H9 (cell line): ENCODE data around the gene MACROH2A1. TPM values are rescaled to one million over a fixed set of nuclear protein-coding genes. Genes with fewer than 3 reads are reported as not detected.

Source experiments
- DNase-seq: peaks from one replicate; pipeline ENCODE4 v3.0.0-alpha.2; 2017
- H2AFZ ChIP-seq: one replicate; pipeline ENCODE4 v1.6.1; 2013; ENCODE audit warnings: mild to moderate bottlenecking, low read length, control low read depth, moderate library complexity
- H2AK5ac ChIP-seq: 2 replicates; pipeline ENCODE4 v1.6.1; 2013; ENCODE audit warnings: low read length, control low read depth, mixed read lengths; ENCODE audit not compliant: insufficient read length
- H2BK120ac ChIP-seq: one replicate; pipeline ENCODE4 v1.6.1; 2013; ENCODE audit warnings: low read depth, mild to moderate bottlenecking, low read length, control low read depth, inconsistent platforms; ENCODE audit not compliant: poor library complexity, severe bottlenecking
- H2BK12ac ChIP-seq: 2 replicates; pipeline ENCODE4 v1.6.1; 2013; ENCODE audit warnings: low read length, control low read depth, mixed read lengths, low read depth; ENCODE audit not compliant: insufficient read length
- H2BK15ac ChIP-seq: 2 replicates; pipeline ENCODE4 v1.6.1; 2013; ENCODE audit warnings: low read depth, low read length, control low read depth
- H2BK20ac ChIP-seq: one replicate; pipeline ENCODE4 v1.6.1; 2013; ENCODE audit warnings: low read depth, mild to moderate bottlenecking, low read length, control low read depth, inconsistent platforms; ENCODE audit not compliant: poor library complexity, severe bottlenecking
- H2BK5ac ChIP-seq: 2 replicates; pipeline ENCODE4 v1.6.1; 2013; ENCODE audit warnings: low read length, control low read depth, mixed read lengths; ENCODE audit not compliant: insufficient read length
- H3K14ac ChIP-seq: 2 replicates; pipeline ENCODE4 v1.6.1; 2013; ENCODE audit warnings: low read length, control low read depth; ENCODE audit not compliant: insufficient read depth
- H3K18ac ChIP-seq: 2 replicates; pipeline ENCODE4 v1.6.1; 2013; ENCODE audit warnings: low read depth, mild to moderate bottlenecking, mixed read lengths, low read length, control low read depth; ENCODE audit not compliant: insufficient read length
- H3K23ac ChIP-seq: 2 replicates; pipeline ENCODE4 v1.6.1; 2013; ENCODE audit warnings: low read length, control low read depth, mixed read lengths, low read depth; ENCODE audit not compliant: insufficient read length
- H3K23me2 ChIP-seq: 2 replicates; pipeline ENCODE4 v1.6.1; 2013; ENCODE audit warnings: low read depth, mild to moderate bottlenecking, mixed read lengths, low read length, control low read depth; ENCODE audit not compliant: insufficient read length, poor library complexity, severe bottlenecking
- H3K27ac ChIP-seq: 2 replicates; pipeline ENCODE4 v1.5.1; 2013; ENCODE audit warnings: low read length, control low read depth, mixed read lengths, low read depth; ENCODE audit not compliant: insufficient read length
- H3K27me3 ChIP-seq: 2 replicates; pipeline ENCODE4 v1.6.1; 2013; ENCODE audit warnings: low read length, control low read depth, inconsistent platforms; ENCODE audit not compliant: insufficient read depth
- H3K4ac ChIP-seq: 2 replicates; pipeline ENCODE4 v1.6.1; 2013; ENCODE audit warnings: low read depth, mild to moderate bottlenecking, control low read depth, inconsistent platforms, low read length, moderate library complexity
- H3K4me1 ChIP-seq: 2 replicates; pipeline ENCODE4 v1.6.1; 2013; ENCODE audit warnings: low read length, control low read depth, inconsistent platforms; ENCODE audit not compliant: insufficient read depth
- H3K4me2 ChIP-seq: 2 replicates; pipeline ENCODE4 v1.6.1; 2013; ENCODE audit warnings: low read length, control low read depth, mixed read lengths; ENCODE audit not compliant: insufficient read length, insufficient read depth
- H3K56ac ChIP-seq: 2 replicates; pipeline ENCODE4 v1.6.1; 2013; ENCODE audit warnings: low read depth, mild to moderate bottlenecking, mixed read lengths, low read length, control low read depth; ENCODE audit not compliant: insufficient read length
- H3K79me1 ChIP-seq: 2 replicates; pipeline ENCODE4 v1.6.1; 2013; ENCODE audit warnings: low read depth, mild to moderate bottlenecking, moderate library complexity, low read length, control low read depth, inconsistent platforms; ENCODE audit not compliant: insufficient read depth, poor library complexity, severe bottlenecking
- H3K79me2 ChIP-seq: 2 replicates; pipeline ENCODE4 v1.6.1; 2013; ENCODE audit warnings: low read length, control low read depth, inconsistent platforms; ENCODE audit not compliant: insufficient read depth
- H3K9ac ChIP-seq: 2 replicates; pipeline ENCODE4 v1.6.1; 2013; ENCODE audit warnings: low read length, control low read depth, mixed read lengths; ENCODE audit not compliant: insufficient read length; ENCODE audit errors: extremely low read depth
- H3K9me3 ChIP-seq: one replicate; pipeline ENCODE4 v1.6.1; 2013; ENCODE audit warnings: low read depth, low read length, inconsistent platforms; ENCODE audit not compliant: control insufficient read depth
- H3T11ph ChIP-seq: one replicate; pipeline ENCODE4 v1.6.1; 2013; ENCODE audit warnings: mild to moderate bottlenecking, low read length, control low read depth, inconsistent platforms
- H4K20me1 ChIP-seq: one replicate; pipeline ENCODE4 v1.6.1; 2013; ENCODE audit not compliant: control insufficient read depth, insufficient read length, insufficient read depth
- H4K5ac ChIP-seq: 2 replicates; pipeline ENCODE4 v1.6.1; 2013; ENCODE audit warnings: low read depth, mild to moderate bottlenecking, mixed read lengths, low read length, control low read depth; ENCODE audit not compliant: insufficient read length
- H4K8ac ChIP-seq: replicated peaks from 2 replicates; pipeline ENCODE4 v1.6.1; 2013; ENCODE audit warnings: low read length, control low read depth, mixed read lengths, low read depth; ENCODE audit not compliant: insufficient read length
- H4K91ac ChIP-seq: 2 replicates; pipeline ENCODE4 v1.6.1; 2013; ENCODE audit warnings: low read depth, mild to moderate bottlenecking, moderate library complexity, mixed read lengths, low read length, control low read depth; ENCODE audit not compliant: insufficient read length
- H3K27ac Mint-ChIP-seq, 3 experiments: 2 replicates in 2 of 3; 3 replicates in 1 of 3; pipeline ENCODE4 v1.8.0; 2020 to 2021; ENCODE audit warnings: mixed read lengths in 3 of 3, mild to moderate bottlenecking in 1 of 3, moderate library complexity in 1 of 3
- H3K27me3 Mint-ChIP-seq: 2 replicates; pipeline ENCODE4 v1.8.0; 2021; ENCODE audit warnings: low read depth, mild to moderate bottlenecking, moderate library complexity, mixed read lengths
- H3K36me3 Mint-ChIP-seq, 3 experiments: 2 replicates in 2 of 3; 3 replicates in 1 of 3; pipeline ENCODE4 v1.8.0; 2020 to 2021; ENCODE audit warnings: low read depth in 3 of 3, mixed read lengths in 3 of 3; ENCODE audit not compliant: insufficient read depth in 1 of 3
- H3K4me1 Mint-ChIP-seq, 2 experiments: 2 replicates each; pipeline ENCODE4 v1.8.0; 2020; ENCODE audit warnings: mixed read lengths in 2 of 2
- H3K4me3 Mint-ChIP-seq, 2 experiments: 2 replicates in 1 of 2; 3 replicates in 1 of 2; pipeline ENCODE4 v1.8.0; 2020 to 2021; ENCODE audit warnings: mild to moderate bottlenecking in 2 of 2, mixed read lengths in 2 of 2, moderate library complexity in 1 of 2
- H3K9me3 Mint-ChIP-seq, 2 experiments: 2 replicates in 1 of 2; 3 replicates in 1 of 2; pipeline ENCODE4 v1.8.0; 2020; ENCODE audit warnings: mild to moderate bottlenecking in 2 of 2, mixed read lengths in 2 of 2, moderate library complexity in 1 of 2
- WGBS: extraction: QIAGEN DNeasy Blood & Tissue Kit; methylation state at CpG from one replicate; pipeline ENCODE4 v1.1.7; 2013; ENCODE audit warnings: missing lambda C conversion rate, low lambda C conversion rate, mixed read lengths; ENCODE audit not compliant: insufficient read length; ENCODE audit errors: extremely low coverage; 5-methylcytosine and 5-hydroxymethylcytosine counted together
- total RNA-seq: library from RNA; stranded (reverse); gene quantifications from 2 replicates; pipeline ENCODE4 v1.2.1, GENCODE V29; 2021
- TF ChIP-seq, protein P1 (sequence below): fragments of 200-600 bp; sonication (generic); conservative IDR thresholded peaks from 3 replicates; pipeline ENCODE4 v1.8.0; 2021; ENCODE audit warnings: antibody characterized with exemption, mild to moderate bottlenecking

The MACROH2A1 gene
- total RNA-seq, 1 experiment from 2014 or later = 111 TPM

DNA sequence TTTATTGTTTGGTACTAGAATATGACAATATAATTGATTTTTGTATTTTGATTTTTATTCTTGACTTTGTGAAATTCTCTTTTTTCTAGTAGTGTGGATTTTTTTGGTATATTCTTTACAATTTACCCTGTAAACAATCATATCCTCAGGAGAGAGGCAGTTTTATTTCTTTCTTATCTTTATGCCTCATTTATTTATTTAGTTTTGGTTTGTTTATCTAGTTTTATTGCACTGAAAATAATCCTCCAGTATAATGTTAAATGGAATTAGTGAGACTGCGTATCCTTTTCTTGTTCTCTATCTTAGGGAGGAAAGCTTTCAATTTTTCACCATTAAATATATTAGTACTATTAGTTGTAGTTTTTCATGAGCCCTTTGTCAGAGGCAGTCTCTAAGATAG, 109.4 kb downstream of the MACROH2A1 start:
- no peaks in the 10 kb centered on the region; a peak in 1 of 7 replicates for H3K36me3 Mint-ChIP-seq
- no peak overlapping the region for H3K4me3 Mint-ChIP-seq
- TF ChIP-seq, protein P1, sequence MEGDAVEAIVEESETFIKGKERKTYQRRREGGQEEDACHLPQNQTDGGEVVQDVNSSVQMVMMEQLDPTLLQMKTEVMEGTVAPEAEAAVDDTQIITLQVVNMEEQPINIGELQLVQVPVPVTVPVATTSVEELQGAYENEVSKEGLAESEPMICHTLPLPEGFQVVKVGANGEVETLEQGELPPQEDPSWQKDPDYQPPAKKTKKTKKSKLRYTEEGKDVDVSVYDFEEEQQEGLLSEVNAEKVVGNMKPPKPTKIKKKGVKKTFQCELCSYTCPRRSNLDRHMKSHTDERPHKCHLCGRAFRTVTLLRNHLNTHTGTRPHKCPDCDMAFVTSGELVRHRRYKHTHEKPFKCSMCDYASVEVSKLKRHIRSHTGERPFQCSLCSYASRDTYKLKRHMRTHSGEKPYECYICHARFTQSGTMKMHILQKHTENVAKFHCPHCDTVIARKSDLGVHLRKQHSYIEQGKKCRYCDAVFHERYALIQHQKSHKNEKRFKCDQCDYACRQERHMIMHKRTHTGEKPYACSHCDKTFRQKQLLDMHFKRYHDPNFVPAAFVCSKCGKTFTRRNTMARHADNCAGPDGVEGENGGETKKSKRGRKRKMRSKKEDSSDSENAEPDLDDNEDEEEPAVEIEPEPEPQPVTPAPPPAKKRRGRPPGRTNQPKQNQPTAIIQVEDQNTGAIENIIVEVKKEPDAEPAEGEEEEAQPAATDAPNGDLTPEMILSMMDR = no peak
- peaks cover 14 to 23% of the 10 kb centered on the region in 2 experiments for H3K9me3 Mint-ChIP-seq
- no CpG with 5 or more reads among the region's 1 CpG for WGBS
- Histone ChIP-seq H3K79me1 (no peaks in the 10 kb centered on the region), H3K9ac (no peak overlapping the region), H3K18ac (no peak overlapping the region), H2AK5ac (no peak overlapping the region), H3K4me1 (no peaks in the 10 kb centered on the region), H3K79me2 (no peaks in the 10 kb centered on the region), H3K9me3 (no peaks in the 10 kb centered on the region), H3T11ph (no peak overlapping the region), H2AFZ (no peak overlapping the region), H3K27ac (no peak overlapping the region), H2BK120ac (no peak overlapping the region), H3K23me2 (no peaks in the 10 kb centered on the region), H2BK15ac (no peak overlapping the region), H4K5ac (no peak overlapping the region), H2BK20ac (no peak overlapping the region), H3K56ac (no peak overlapping the region), H3K27me3 (no peaks in the 10 kb centered on the region), H2BK12ac (no peak overlapping the region), H4K20me1 (no peaks in the 10 kb centered on the region), H3K4me2 (no peak overlapping the region), H4K91ac (no peak overlapping the region), H3K4ac (no peak overlapping the region), H4K8ac (no peak overlapping the region), H2BK5ac (no peak overlapping the region), H3K23ac (no peak overlapping the region), H3K14ac (no peak overlapping the region)
- peaks cover 3 to 5% of the 10 kb centered on the region in 2 experiments; a peak in 3 of 4 replicates for H3K4me1 Mint-ChIP-seq
- H3K27me3 Mint-ChIP-seq = peaks cover 10% of the 10 kb centered on the region
- H3K27ac Mint-ChIP-seq = no peak overlapping the region
- no peak for DNase-seq
